PC-3 (cell line): ENCODE data around the gene BBOX1. TPM values are rescaled to one million over a fixed set of nuclear protein-coding genes. Genes with fewer than 3 reads are reported as not detected.

Source experiments
- ATAC-seq: fragments of 200-7000 bp; cut with Tn5 transposase; 2 replicates; pipeline ENCODE4 v1.9.1; 2020; ENCODE audit warnings: mild to moderate bottlenecking, moderate library complexity
- BruUV-seq: library from RNA; stranded (reverse); fragments of 400-500 nt; replicated peaks from 2 replicates; lab custom pipeline; 2021; lab: Mats Ljungman, UMichigan
- CTCF ChIA-PET: fragments of 300-600 bp; sonication (Branson Sonifier 250); formaldehyde crosslinking; loops from one replicate; lab custom pipeline; 2022; ENCODE audit warnings: antibody characterized with exemption; lab: Charles Lee
- POLR2A ChIA-PET: fragments of 300-600 bp; sonication (Branson Sonifier 250); formaldehyde crosslinking; loops from one replicate; lab custom pipeline; 2022; ENCODE audit warnings: antibody characterized with exemption; ENCODE audit not compliant: unreplicated experiment; lab: Charles Lee
- DNase-seq: peaks from one replicate; pipeline ENCODE4 v3.0.0-alpha.2; 2015
- H2AFZ ChIP-seq: fragments of 300-600 bp; sonication (generic); 2 replicates; pipeline ENCODE4 v1.6.0; 2016; ENCODE audit warnings: antibody characterized with exemption, low read length
- H3F3A ChIP-seq: fragments of 300-600 bp; sonication (generic); one replicate; pipeline ENCODE4 v1.6.0; 2017; ENCODE audit warnings: antibody characterized with exemption, low read length, control low read depth, mild to moderate bottlenecking; ENCODE audit not compliant: unreplicated experiment
- H3K27ac ChIP-seq: fragments of 300-600 bp; sonication (generic); 2 replicates; pipeline ENCODE4 v1.5.1; 2016; ENCODE audit warnings: mild to moderate bottlenecking, low read length
- H3K27me3 ChIP-seq: fragments of 300-600 bp; sonication (generic); 2 replicates; pipeline ENCODE4 v1.6.1; 2016; ENCODE audit warnings: low read length, mixed read lengths
- H3K36me3 ChIP-seq: fragments of 300-600 bp; sonication (generic); 2 replicates; pipeline ENCODE4 v1.6.1; 2016; ENCODE audit warnings: low read depth, mixed run types, low read length, mixed read lengths
- H3K4me1 ChIP-seq: fragments of 300-600 bp; sonication (generic); 2 replicates; pipeline ENCODE4 v1.5.1; 2016; ENCODE audit warnings: low read length; ENCODE audit not compliant: insufficient read depth
- H3K4me2 ChIP-seq: fragments of 300-600 bp; sonication (generic); 2 replicates; pipeline ENCODE4 v1.6.0; 2016; ENCODE audit warnings: low read length
- H3K4me3 ChIP-seq: fragments of 300-600 bp; sonication (generic); 2 replicates; pipeline ENCODE4 v1.5.1; 2016; ENCODE audit warnings: mild to moderate bottlenecking, low read length, mixed read lengths
- H3K79me2 ChIP-seq: fragments of 300-600 bp; sonication (generic); 2 replicates; pipeline ENCODE4 v1.6.1; 2017; ENCODE audit warnings: low read length, mixed read lengths
- H3K9ac ChIP-seq: fragments of 300-600 bp; sonication (generic); 2 replicates; pipeline ENCODE4 v1.6.0; 2016; ENCODE audit warnings: mild to moderate bottlenecking, low read length
- H3K9me2 ChIP-seq: fragments of 300-600 bp; sonication (generic); replicated peaks from 2 replicates; pipeline ENCODE4 v1.6.1; 2016; ENCODE audit warnings: mixed run types, low read length, mixed read lengths
- H3K9me3 ChIP-seq: fragments of 300-600 bp; sonication (generic); 2 replicates; pipeline ENCODE4 v1.6.1; 2016; ENCODE audit warnings: low read length, mixed read lengths
- H4K20me1 ChIP-seq: fragments of 300-600 bp; sonication (generic); 2 replicates; pipeline ENCODE4 v1.6.1; 2016; ENCODE audit warnings: low read length, mixed read lengths
- CTCF ChIP-seq: fragments of 300-600 bp; sonication (generic); conservative IDR thresholded peaks from 2 replicates; pipeline ENCODE4 v1.5.1; 2017; ENCODE audit warnings: antibody characterized with exemption, low read depth, mild to moderate bottlenecking, low read length
- EZH2 ChIP-seq: fragments of 300-600 bp; sonication (generic); IDR thresholded peaks from one replicate; pipeline ENCODE4 v1.6.1; 2017; ENCODE audit warnings: antibody characterized with exemption, mild to moderate bottlenecking, low read length; ENCODE audit not compliant: unreplicated experiment
- EZH2phosphoT487 ChIP-seq: fragments of 300-600 bp; sonication (generic); IDR thresholded peaks from 2 replicates; pipeline ENCODE4 v1.6.1; 2018; ENCODE audit warnings: mild to moderate bottlenecking, antibody characterized with exemption, low read length, borderline replicate concordance
- intact Hi-C: fragments of 100-400 bp; cut with micrococcal nuclease; formaldehyde crosslinking; loops from 2 replicates; pipeline ENCODE4 v1.9.0; 2023
- total RNA-seq: library from RNA; depleted of rRNA; stranded (reverse); fragments of >200 nt; gene quantifications from 2 replicates; pipeline ENCODE4 v1.2.3, GENCODE V29; 2014

BBOX1 gene
- total RNA-seq, 1 experiment from 2014 or later: not detected

- no peaks in the 10 kb centered on the region for H3K9me2 ChIP-seq
- H2AFZ ChIP-seq: no peak overlapping the region
- no peaks in the 10 kb centered on the region for H3K4me1 ChIP-seq
- no peak for DNase-seq
- H3K27me3 ChIP-seq: no peaks in the 10 kb centered on the region
- no peak overlapping the region for H3K4me3 ChIP-seq
- no peak overlapping the region for H3K27ac ChIP-seq
- no peaks in the 10 kb centered on the region for H3K36me3 ChIP-seq
- TF ChIP-seq EZH2 (no peak), CTCF (no peak), EZH2phosphoT487 (no peak)
- intact Hi-C loops: no loop called here
- no peak for ATAC-seq
- no peaks in the 10 kb centered on the region for H3F3A ChIP-seq
- no TSS peak for BruUV-seq
- H3K4me2 ChIP-seq: no peak overlapping the region
- ChIA-PET POLR2A (no interaction called here), CTCF (no interaction called here)
- H4K20me1 ChIP-seq: no peaks in the 10 kb centered on the region
- no peak overlapping the region for H3K9ac ChIP-seq
- H3K9me3 ChIP-seq: no peaks in the 10 kb centered on the region
- H3K79me2 ChIP-seq: no peaks in the 10 kb centered on the region
These were observed 78.3 kb downstream of the BBOX1 start for GRCh38 chr11:27118949-27119348.

GRCh38 chr11:27119396-27119795 is 78.8 kb downstream of the BBOX1 start:
- no peaks in the 10 kb centered on the region for H3K27me3 ChIP-seq
- ChIA-PET CTCF (no interaction called here), POLR2A (no interaction called here)
- no peak for TF ChIP-seq CTCF
- no peak for TF ChIP-seq EZH2
- no peak for TF ChIP-seq EZH2phosphoT487
- H3K4me1 ChIP-seq: no peaks in the 10 kb centered on the region
- H3K27ac ChIP-seq: no peak overlapping the region
- DNase-seq (no peak), ATAC-seq (no peak)
- H3K4me2 ChIP-seq: no peak overlapping the region
- H3K9me2 ChIP-seq: no peaks in the 10 kb centered on the region
- no peak overlapping the region for H3K4me3 ChIP-seq
- no peaks in the 10 kb centered on the region for H4K20me1 ChIP-seq
- no TSS peak for BruUV-seq
- no peak overlapping the region for H2AFZ ChIP-seq
- no peaks in the 10 kb centered on the region for H3K36me3 ChIP-seq
- H3F3A ChIP-seq: no peaks in the 10 kb centered on the region
- H3K9me3 ChIP-seq: no peaks in the 10 kb centered on the region
- intact Hi-C loops: no loop called here
- no peaks in the 10 kb centered on the region for H3K79me2 ChIP-seq
- no peak overlapping the region for H3K9ac ChIP-seq

- Histone ChIP-seq H3K36me3 (no peaks in the 10 kb centered on the region; the same call in 1 of the 2 replicates), H3K9me3 (no peaks in the 10 kb centered on the region), H3K9ac (no peak overlapping the region), H3K79me2 (no peaks in the 10 kb centered on the region), H4K20me1 (no peaks in the 10 kb centered on the region), H3F3A (no peaks in the 10 kb centered on the region), H3K4me3 (no peak overlapping the region), H3K9me2 (no peaks in the 10 kb centered on the region), H3K4me1 (no peaks in the 10 kb centered on the region), H3K4me2 (no peak overlapping the region), H3K27me3 (no peaks in the 10 kb centered on the region), H3K27ac (no peak overlapping the region), H2AFZ (no peak overlapping the region)
- BruUV-seq: no TSS peak
- POLR2A ChIA-PET: no interaction called here
- intact Hi-C loops: no loop called here
- DNase-seq: no peak
- CTCF ChIA-PET: no interaction called here
- ATAC-seq: no peak
- TF ChIP-seq EZH2: no peak
- TF ChIP-seq CTCF: no peak
- TF ChIP-seq EZH2phosphoT487: no peak
These were observed 79.6 kb downstream of the BBOX1 start for GRCh38 chr11:27120211-27120610.
